ENCODE measurements around the gene ARPC2. TPM values are rescaled to one million over a fixed set of nuclear protein-coding genes. Genes with fewer than 3 reads are reported as not detected.
A peak's percentile ranks its signal among the peaks of the same experiment; 100 is the strongest.

The ARPC2 gene
- total RNA-seq, 2 donors from 2014 or later: 112 to 177 TPM

- no peaks in the 10 kb centered on the region for H3K36me3 ChIP-seq
- H3K9me3 ChIP-seq: no peaks in the 10 kb centered on the region
- TF ChIP-seq, protein P1, sequence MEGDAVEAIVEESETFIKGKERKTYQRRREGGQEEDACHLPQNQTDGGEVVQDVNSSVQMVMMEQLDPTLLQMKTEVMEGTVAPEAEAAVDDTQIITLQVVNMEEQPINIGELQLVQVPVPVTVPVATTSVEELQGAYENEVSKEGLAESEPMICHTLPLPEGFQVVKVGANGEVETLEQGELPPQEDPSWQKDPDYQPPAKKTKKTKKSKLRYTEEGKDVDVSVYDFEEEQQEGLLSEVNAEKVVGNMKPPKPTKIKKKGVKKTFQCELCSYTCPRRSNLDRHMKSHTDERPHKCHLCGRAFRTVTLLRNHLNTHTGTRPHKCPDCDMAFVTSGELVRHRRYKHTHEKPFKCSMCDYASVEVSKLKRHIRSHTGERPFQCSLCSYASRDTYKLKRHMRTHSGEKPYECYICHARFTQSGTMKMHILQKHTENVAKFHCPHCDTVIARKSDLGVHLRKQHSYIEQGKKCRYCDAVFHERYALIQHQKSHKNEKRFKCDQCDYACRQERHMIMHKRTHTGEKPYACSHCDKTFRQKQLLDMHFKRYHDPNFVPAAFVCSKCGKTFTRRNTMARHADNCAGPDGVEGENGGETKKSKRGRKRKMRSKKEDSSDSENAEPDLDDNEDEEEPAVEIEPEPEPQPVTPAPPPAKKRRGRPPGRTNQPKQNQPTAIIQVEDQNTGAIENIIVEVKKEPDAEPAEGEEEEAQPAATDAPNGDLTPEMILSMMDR (IDR thresholded peaks at IDR 0.05): no peak
- peaks cover 0 to 29% of the 10 kb centered on the region in 2 donors for H3K4me1 ChIP-seq
- H3K27me3 ChIP-seq: no peaks in the 10 kb centered on the region
- no peak overlapping the region for H3K4me3 ChIP-seq
- no peak for DNase-seq (ENCODE audit: low spot score)
- peak overlapping the region in 1 of 2 donors; percentile 13 for H3K27ac ChIP-seq
Measured at GRCh38 chr2:218296847-218297246, 79.9 kb downstream of the ARPC2 start.

GRCh38 chr2:218298314-218298875 lies 81.4 kb downstream of the ARPC2 start:
- DNase-seq (ENCODE audit: low spot score): no peak
- Histone ChIP-seq H3K36me3 (no peaks in the 10 kb centered on the region), H3K4me1 (peaks cover 0 to 22% of the 10 kb centered on the region in 2 donors), H3K9me3 (no peaks in the 10 kb centered on the region), H3K4me3 (no peak overlapping the region), H3K27ac (no peak overlapping the region), H3K27me3 (no peaks in the 10 kb centered on the region)
- TF ChIP-seq, protein P1 (IDR thresholded peaks at IDR 0.05): no peak

DNA sequence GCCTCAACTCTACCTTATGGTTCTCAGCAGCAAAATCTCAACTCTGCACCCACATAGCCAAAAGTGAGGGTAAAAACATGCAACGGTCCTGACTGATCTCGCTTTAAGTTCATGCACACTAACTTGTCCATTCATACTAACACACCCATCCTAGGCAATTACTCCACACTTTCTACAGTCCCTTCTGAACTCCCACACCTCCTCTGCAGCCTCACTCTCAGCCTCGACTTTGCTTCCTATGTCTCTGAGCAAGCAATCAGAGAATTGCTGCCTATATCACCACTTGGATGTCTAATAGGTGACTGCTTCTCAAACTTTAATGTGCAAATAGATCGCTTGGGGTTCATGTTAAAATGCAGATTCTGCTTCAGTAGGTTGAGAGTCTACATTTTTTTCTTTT lies 83.2 kb downstream of the ARPC2 start:
- Histone ChIP-seq H3K4me3 (no peak overlapping the region), H3K36me3 (no peaks in the 10 kb centered on the region), H3K9me3 (no peaks in the 10 kb centered on the region), H3K27me3 (no peaks in the 10 kb centered on the region), H3K27ac (no peak overlapping the region), H3K4me1 (peaks cover 0 to 8% of the 10 kb centered on the region in 2 donors)
- DNase-seq (ENCODE audit: low spot score): no peak
- TF ChIP-seq, protein P1 (IDR thresholded peaks at IDR 0.05): no peak

GRCh38 chr2:218301176-218301819 lies 84.3 kb downstream of the ARPC2 start:
- Histone ChIP-seq H3K27me3 (no peaks in the 10 kb centered on the region), H3K4me1 (peaks cover 0 to 3% of the 10 kb centered on the region in 2 donors), H3K36me3 (no peaks in the 10 kb centered on the region), H3K27ac (no peak overlapping the region), H3K9me3 (no peaks in the 10 kb centered on the region), H3K4me3 (no peak overlapping the region)
- TF ChIP-seq, protein P1 (IDR thresholded peaks at IDR 0.05): peak; percentile 94 to 97
- peak; percentile 88 for DNase-seq (ENCODE audit: low spot score)

Small RNA genes lying within 50 kb of the gene (microRNA-seq; reads per million reads assigned to microRNA genes)
- 3.5 to 5.7 reads per million in 2 donors for gene MIR6513 (ENCODE audit: borderline number of aligned reads in 2 of 2, borderline replicate concordance in 1 of 2)

Other genes starting within 250 kb of the ARPC2 start
- 100 to 1,000 TPM; 393 to 720 TPM for gene TNS1, start 214.2 kb upstream of the ARPC2 start, total RNA-seq
- under 1 TPM in 1 of 2 donors, not detected in 1; 0.12 TPM for gene RUFY4, start 147.9 kb upstream of the ARPC2 start, total RNA-seq
- gene CXCR2, start 91.2 kb upstream of the ARPC2 start, total RNA-seq: under 1 TPM; 0.35 to 0.59 TPM
- under 1 TPM; 0.51 to 0.78 TPM for gene CXCR1, start 50.2 kb upstream of the ARPC2 start, total RNA-seq
- 10 to 100 TPM in 1 of 2 donors, 1 to 10 TPM in 1; 1.9 to 10.7 TPM for gene GPBAR1, start 43.8 kb downstream of the ARPC2 start, total RNA-seq
- 10 to 100 TPM; 54.3 to 88.8 TPM for gene AAMP, start 52.9 kb downstream of the ARPC2 start, total RNA-seq
- gene PNKD, start 53.3 kb downstream of the ARPC2 start, total RNA-seq: 10 to 100 TPM; 54.5 to 71.4 TPM
- gene TMBIM1, start 75.3 kb downstream of the ARPC2 start, total RNA-seq: 100 to 1,000 TPM in 1 of 2 donors, 10 to 100 TPM in 1; 82.8 to 225 TPM
- gene CATIP, start 139.7 kb downstream of the ARPC2 start, total RNA-seq: not detected
- gene SLC11A1, start 165.1 kb downstream of the ARPC2 start, total RNA-seq: 10 to 100 TPM in 1 of 2 donors, 1 to 10 TPM in 1; 8.7 to 22.1 TPM
- 10 to 100 TPM; 54.2 to 99.5 TPM for gene CTDSP1, start 182.7 kb downstream of the ARPC2 start, total RNA-seq
- gene VIL1, start 201.9 kb downstream of the ARPC2 start, total RNA-seq: not detected

All from right atrium auricular region (tissue), 2 donors.